ENCODE data around the gene PBX3.

GRCh38 chr9:126001581-126002225 is 254.5 kb downstream of the PBX3 start:
- TF ChIP-seq EZH2 (IDR thresholded peaks at IDR 0.05; ENCODE audit: insufficient read depth, poor library complexity, severe bottlenecking): no peak
- no peak for TF ChIP-seq EZH2phosphoT487 (IDR thresholded peaks at IDR 0.05; ENCODE audit: insufficient read depth, low read depth)
